ENCODE data around the gene ATXN7L1.

ATXN7L1 gene

GRCh38 chr7:105876091-105876963 is at the start of gene ATXN7L1:
ATXN7L1 (minus strand) TSS chr7:105876599; CDS start chr7:105876558, 41 bp downstream.
- peak; percentile 78 for DNase-seq (ENCODE audit: low read depth)

GRCh38 chr7:105926131-105926530 is 49.7 kb upstream of the ATXN7L1 start:
- DNase-seq (ENCODE audit: low read depth) = no peak

GRCh38 chr7:105924945-105925344 is 48.5 kb upstream of the ATXN7L1 start:
- no peak for DNase-seq (ENCODE audit: low read depth)

GRCh38 chr7:105920766-105921165 is 44.4 kb upstream of the ATXN7L1 start:
- DNase-seq (ENCODE audit: low read depth) = no peak

- no peak for DNase-seq (ENCODE audit: low read depth)
These were observed 41.3 kb upstream of the ATXN7L1 start for GRCh38 chr7:105917659-105918058.

- DNase-seq (ENCODE audit: low read depth) = no peak
These were observed 40.2 kb upstream of the ATXN7L1 start for GRCh38 chr7:105916603-105917002.

GRCh38 chr7:105913947-105914346 is 37.5 kb upstream of the ATXN7L1 start:
- no peak for DNase-seq (ENCODE audit: low read depth)

GRCh38 chr7:105911961-105912575 is 35.7 kb upstream of the ATXN7L1 start:
- DNase-seq (ENCODE audit: low read depth) = no peak

GRCh38 chr7:105910172-105910571 is 33.8 kb upstream of the ATXN7L1 start:
- no peak for DNase-seq (ENCODE audit: low read depth)

- DNase-seq (ENCODE audit: low read depth) = no peak
These were observed 33.3 kb upstream of the ATXN7L1 start for GRCh38 chr7:105909742-105910141.

GRCh38 chr7:105907129-105907846 is 30.9 kb upstream of the ATXN7L1 start:
- no peak for DNase-seq (ENCODE audit: low read depth)

- DNase-seq (ENCODE audit: low read depth) = no peak
These were observed 30.3 kb upstream of the ATXN7L1 start for GRCh38 chr7:105906695-105907094.

- DNase-seq (ENCODE audit: low read depth) = no peak
These were observed 29.6 kb upstream of the ATXN7L1 start for GRCh38 chr7:105905910-105906568.

- no peak for DNase-seq (ENCODE audit: low read depth)
These were observed 29.0 kb upstream of the ATXN7L1 start for GRCh38 chr7:105905209-105905909.

GRCh38 chr7:105904064-105904463 is 27.7 kb upstream of the ATXN7L1 start:
- no peak for DNase-seq (ENCODE audit: low read depth)

GRCh38 chr7:105902325-105902911 is 26.0 kb upstream of the ATXN7L1 start:
- DNase-seq (ENCODE audit: low read depth) = no peak

- no peak for DNase-seq (ENCODE audit: low read depth)
These were observed 21.6 kb upstream of the ATXN7L1 start for GRCh38 chr7:105897999-105898398.

GRCh38 chr7:105896407-105896911 is 20.1 kb upstream of the ATXN7L1 start:
- DNase-seq (ENCODE audit: low read depth) = no peak

GRCh38 chr7:105894131-105894530 is 17.7 kb upstream of the ATXN7L1 start:
- DNase-seq (ENCODE audit: low read depth) = no peak

GRCh38 chr7:105892387-105892786 is 16.0 kb upstream of the ATXN7L1 start:
- no peak for DNase-seq (ENCODE audit: low read depth)

Measured in HS-5 (cell line).